Hematopoietic multipotent progenitor cell treated with erythropoietin and hydrocortisone succinate and interleukin-3 and kit ligand, for 4 days (in vitro differentiated cells): ENCODE data around the gene MRPL12.

Experiments used
- DNase-seq: peaks from one replicate; pipeline ENCODE4 v3.0.0-alpha.2; 2015

Gene MRPL12

DNA sequence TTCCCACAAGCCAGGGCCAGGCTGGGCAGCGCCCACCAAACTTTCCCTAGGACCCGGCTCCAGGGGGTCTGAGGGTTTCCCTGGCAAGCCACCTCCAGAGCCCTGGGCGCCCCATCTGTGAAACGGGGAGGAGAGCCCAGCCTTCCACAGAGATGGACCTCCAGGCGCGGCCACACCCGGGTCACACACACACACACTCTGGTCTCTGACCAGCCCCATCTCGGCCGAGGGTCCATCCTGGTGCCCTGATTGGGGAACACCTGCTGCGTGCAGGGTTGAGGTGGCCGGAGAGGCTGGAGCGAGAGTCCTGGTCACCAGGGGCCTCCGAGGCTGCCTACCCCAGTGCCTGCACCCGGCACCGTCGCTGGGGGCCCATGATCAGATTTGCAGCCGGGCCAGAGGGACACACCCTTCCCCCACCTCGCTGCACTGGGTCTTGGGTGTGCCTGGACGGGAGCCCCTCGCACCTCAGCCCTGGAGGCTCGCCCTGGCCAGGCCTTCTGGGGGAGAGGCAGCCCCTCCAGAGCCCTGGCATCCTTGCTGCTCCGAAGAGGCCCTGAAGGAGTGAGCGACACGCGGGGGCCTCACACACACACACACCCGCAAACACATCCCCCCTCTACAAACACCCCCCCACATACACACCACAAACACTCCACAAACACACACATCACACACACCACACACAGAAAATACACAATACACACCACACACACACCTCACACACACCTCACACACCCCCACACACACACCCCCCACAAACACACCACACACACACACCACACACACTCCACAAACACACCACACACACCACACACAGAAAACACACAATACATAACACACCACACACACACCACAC, 38.7 kb downstream of the MRPL12 start:
- peak; percentile 48 for DNase-seq
